OCI-LY3 (cell line): ENCODE measurements around the gene SLC24A4.

Source experiments
- EZH2phosphoT487 ChIP-seq: fragments of 200-600 bp; shearing (Covaris generic); IDR thresholded peaks from 2 replicates; pipeline ENCODE4 v1.6.1; 2018; ENCODE audit warnings: antibody characterized with exemption, mixed run types, low read depth
- TF ChIP-seq, protein P1 (sequence below): fragments of 200-600, 300-600 bp; sonication (generic); IDR thresholded peaks from 2 replicates; pipeline ENCODE4 v1.5.1; 2014; ENCODE audit warnings: antibody characterized with exemption, low read length, low read depth

DNA sequence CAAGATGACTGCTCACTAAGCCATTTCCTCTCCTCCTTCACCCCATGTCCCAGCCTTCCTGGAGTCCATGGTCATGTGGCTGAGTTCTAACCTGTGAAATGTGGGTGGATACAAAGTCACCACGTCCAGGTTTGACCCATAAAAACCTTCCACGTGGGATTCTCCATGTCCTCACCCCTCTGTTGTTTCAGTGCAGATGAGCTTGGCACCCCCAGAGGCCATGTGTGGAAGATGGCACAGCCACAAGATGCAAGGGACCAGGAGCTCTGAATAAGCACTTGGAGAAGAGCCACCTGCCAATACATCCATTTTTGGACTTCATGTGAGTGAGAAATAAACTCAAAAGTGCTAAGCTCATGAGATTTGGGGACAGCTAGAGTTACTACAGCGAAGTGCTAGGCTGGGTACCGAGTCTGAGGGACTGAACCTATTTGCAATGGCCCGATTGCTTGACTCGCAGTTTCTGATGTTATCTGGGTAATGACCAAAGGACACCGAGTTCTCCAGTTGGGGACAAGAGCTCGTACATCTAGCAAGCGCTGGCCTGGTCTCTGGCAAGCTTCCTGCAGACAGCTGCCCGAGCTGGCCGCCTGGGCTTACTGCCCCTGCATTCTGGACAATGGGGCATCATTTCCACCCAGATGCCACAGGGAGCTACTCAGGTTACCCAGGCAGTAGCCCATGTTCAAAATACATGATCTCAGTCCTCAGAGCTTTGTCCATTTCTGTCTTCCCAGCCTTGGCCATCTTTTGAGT is 7.7 kb upstream of the SLC24A4 start:
- TF ChIP-seq, protein P1, sequence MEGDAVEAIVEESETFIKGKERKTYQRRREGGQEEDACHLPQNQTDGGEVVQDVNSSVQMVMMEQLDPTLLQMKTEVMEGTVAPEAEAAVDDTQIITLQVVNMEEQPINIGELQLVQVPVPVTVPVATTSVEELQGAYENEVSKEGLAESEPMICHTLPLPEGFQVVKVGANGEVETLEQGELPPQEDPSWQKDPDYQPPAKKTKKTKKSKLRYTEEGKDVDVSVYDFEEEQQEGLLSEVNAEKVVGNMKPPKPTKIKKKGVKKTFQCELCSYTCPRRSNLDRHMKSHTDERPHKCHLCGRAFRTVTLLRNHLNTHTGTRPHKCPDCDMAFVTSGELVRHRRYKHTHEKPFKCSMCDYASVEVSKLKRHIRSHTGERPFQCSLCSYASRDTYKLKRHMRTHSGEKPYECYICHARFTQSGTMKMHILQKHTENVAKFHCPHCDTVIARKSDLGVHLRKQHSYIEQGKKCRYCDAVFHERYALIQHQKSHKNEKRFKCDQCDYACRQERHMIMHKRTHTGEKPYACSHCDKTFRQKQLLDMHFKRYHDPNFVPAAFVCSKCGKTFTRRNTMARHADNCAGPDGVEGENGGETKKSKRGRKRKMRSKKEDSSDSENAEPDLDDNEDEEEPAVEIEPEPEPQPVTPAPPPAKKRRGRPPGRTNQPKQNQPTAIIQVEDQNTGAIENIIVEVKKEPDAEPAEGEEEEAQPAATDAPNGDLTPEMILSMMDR = no peak
- no peak for TF ChIP-seq EZH2phosphoT487
